GM23248 (cell line): ENCODE results near the gene SEL1L2. TPM values are rescaled to one million over a fixed set of nuclear protein-coding genes. Genes with fewer than 3 reads are reported as not detected.

Experiments
- DNase-seq: peaks from one replicate; pipeline ENCODE4 v3.0.0-alpha.2; 2015
- H2AFZ ChIP-seq: fragments of 200-600 bp; sonication (generic); 2 replicates; pipeline ENCODE4 v1.6.1; 2016; ENCODE audit warnings: antibody characterized with exemption
- H3F3A ChIP-seq: fragments of 200-600 bp; sonication (generic); 2 replicates; pipeline ENCODE4 v1.6.1; 2016; ENCODE audit warnings: mild to moderate bottlenecking, antibody characterized with exemption, mixed run types; ENCODE audit not compliant: insufficient read depth
- H3K27ac ChIP-seq: fragments of 200-600 bp; sonication (generic); 2 replicates; pipeline ENCODE4 v1.5.1; 2016; ENCODE audit warnings: mild to moderate bottlenecking
- H3K27me3 ChIP-seq: fragments of 200-600 bp; sonication (generic); replicated peaks from 2 replicates; pipeline ENCODE4 v1.6.1; 2016; ENCODE audit warnings: mild to moderate bottlenecking; ENCODE audit not compliant: insufficient read depth
- H3K36me3 ChIP-seq: fragments of 200-600 bp; sonication (generic); 2 replicates; pipeline ENCODE4 v1.6.1; 2016; ENCODE audit warnings: low read depth, mild to moderate bottlenecking
- H3K4me1 ChIP-seq: fragments of 200-600 bp; sonication (generic); 2 replicates; pipeline ENCODE4 v1.6.1; 2016; ENCODE audit warnings: mild to moderate bottlenecking; ENCODE audit not compliant: insufficient read depth
- H3K4me2 ChIP-seq: fragments of 200-600 bp; sonication (generic); one replicate; pipeline ENCODE4 v1.6.1; 2016; ENCODE audit warnings: mild to moderate bottlenecking; ENCODE audit not compliant: unreplicated experiment
- H3K4me3 ChIP-seq: fragments of 200-600 bp; sonication (generic); 2 replicates; pipeline ENCODE4 v1.5.1; 2016; ENCODE audit warnings: mild to moderate bottlenecking
- H3K79me2 ChIP-seq: fragments of 200-600 bp; sonication (generic); 2 replicates; pipeline ENCODE4 v1.6.1; 2016; ENCODE audit warnings: mild to moderate bottlenecking; ENCODE audit not compliant: insufficient read depth
- H3K9ac ChIP-seq: fragments of 200-600 bp; sonication (generic); 2 replicates; pipeline ENCODE4 v1.6.1; 2016; ENCODE audit warnings: mild to moderate bottlenecking
- H3K9me2 ChIP-seq: fragments of 200-600 bp; sonication (generic); 2 replicates; pipeline ENCODE4 v1.6.1; 2016; ENCODE audit warnings: mixed run types, mild to moderate bottlenecking, moderate library complexity; ENCODE audit not compliant: insufficient read depth
- H3K9me3 ChIP-seq: fragments of 200-600 bp; sonication (generic); one replicate; pipeline ENCODE4 v1.6.1; 2017; ENCODE audit warnings: low read depth
- H4K20me1 ChIP-seq: fragments of 200-600 bp; sonication (generic); 2 replicates; pipeline ENCODE4 v1.6.0; 2016; ENCODE audit not compliant: insufficient read depth
- EZH2 ChIP-seq: fragments of 200-600 bp; sonication (generic); IDR thresholded peaks from 2 replicates; pipeline ENCODE4 v1.6.1; 2018; ENCODE audit warnings: antibody characterized with exemption, mild to moderate bottlenecking; ENCODE audit not compliant: insufficient read depth, poor library complexity, severe bottlenecking
- EZH2phosphoT487 ChIP-seq: fragments of 200-600 bp; sonication (generic); IDR thresholded peaks from 2 replicates; pipeline ENCODE4 v1.6.1; 2018; ENCODE audit warnings: antibody characterized with exemption, moderate library complexity, mild to moderate bottlenecking, low read depth; ENCODE audit not compliant: insufficient read depth
- WGBS, 2 experiments: methylation state at CpG; one replicate each; pipeline ENCODE4 v1.1.6; 2015 to 2017; ENCODE audit warnings: low lambda C conversion rate in 2 of 2, low coverage in 1 of 2; ENCODE audit errors: missing lambda C conversion rate in 2 of 2; 5-methylcytosine and 5-hydroxymethylcytosine counted together
- in situ Hi-C: fragments of 300-500 bp; cut with MboI; formaldehyde crosslinking; loops from 2 replicates; pipeline ENCODE4 v1.15.0; 2020
- polyA plus RNA-seq: library from polyadenylated mRNA; unstranded; fragments of >200 nt; fragmentation: Nextera tagmentation; extraction: Ambion mirVana; gene quantifications from 2 replicates; pipeline ENCODE4 v1.2.1, GENCODE V29; 2016
- total RNA-seq: library from RNA; depleted of rRNA; stranded (reverse); fragments of >200 nt; shearing (Covaris generic); gene quantifications from 2 replicates; pipeline ENCODE4 v1.2.3, GENCODE V29; 2014

SEL1L2 gene
- total and polyA plus RNA-seq, 2 experiments from 2014 or later: 0.73 TPM; not detected in 1

GRCh38 chr20:13877793-13878192, 112.6 kb downstream of the SEL1L2 start:
- Histone ChIP-seq H3K79me2 (no peaks in the 10 kb centered on the region), H3K4me1 (no peaks in the 10 kb centered on the region), H3K27ac (no peak overlapping the region), H3K4me3 (no peak overlapping the region), H3F3A (peaks cover 4% of the 10 kb centered on the region; the same call in 1 of the 2 replicates), H3K27me3 (no peaks in the 10 kb centered on the region), H4K20me1 (no peaks in the 10 kb centered on the region), H3K4me2 (no peak overlapping the region), H3K36me3 (no peaks in the 10 kb centered on the region), H3K9me3 (no peaks in the 10 kb centered on the region), H2AFZ (peak overlapping the region; percentile 61), H3K9me2 (no peaks in the 10 kb centered on the region), H3K9ac (no peak overlapping the region)
- TF ChIP-seq EZH2phosphoT487: no peak
- TF ChIP-seq EZH2: no peak
- 6 to 16% methylated on average over 4 of the region's 4 CpGs for WGBS, 2 experiments
- in situ Hi-C loops: no loop called here
- no peak for DNase-seq

- WGBS, 2 experiments: 96 to 100% methylated on average over 3 of the region's 3 CpGs
- H3K9me3 ChIP-seq: no peaks in the 10 kb centered on the region
- H3K9ac ChIP-seq: no peak overlapping the region
- in situ Hi-C loops: no loop called here
- H3K79me2 ChIP-seq: no peaks in the 10 kb centered on the region
- no peaks in the 10 kb centered on the region for H3K27me3 ChIP-seq
- TF ChIP-seq EZH2phosphoT487: no peak
- no peak for TF ChIP-seq EZH2
- no peaks in the 10 kb centered on the region for H3K36me3 ChIP-seq
- H3K9me2 ChIP-seq: no peaks in the 10 kb centered on the region
- H3K4me2 ChIP-seq: no peak overlapping the region
- DNase-seq: no peak
- H3F3A ChIP-seq: peaks cover 4% of the 10 kb centered on the region; the same call in 1 of the 2 replicates
- no peaks in the 10 kb centered on the region for H3K4me1 ChIP-seq
- H3K27ac ChIP-seq: no peak overlapping the region
- H4K20me1 ChIP-seq: no peaks in the 10 kb centered on the region
- peak overlapping the region; percentile 38; the same call in 1 of the 2 replicates for H2AFZ ChIP-seq
- H3K4me3 ChIP-seq: no peak overlapping the region
These were observed 115.1 kb downstream of the SEL1L2 start for GRCh38 chr20:13875265-13875811.

GRCh38 chr20:13874394-13875157, 115.8 kb downstream of the SEL1L2 start:
- no peaks in the 10 kb centered on the region for H3K27me3 ChIP-seq
- no peaks in the 10 kb centered on the region for H3K4me1 ChIP-seq
- no peak overlapping the region for H3K9ac ChIP-seq
- H2AFZ ChIP-seq: 0 out of 2 replicates have a peak overlapping the region, but pooled peaks have one; percentile 41
- H3F3A ChIP-seq: peaks cover 4% of the 10 kb centered on the region; the same call in 1 of the 2 replicates
- in situ Hi-C loops: no loop called here
- 84 to 85% methylated on average over 10 of the region's 10 CpGs for WGBS, 2 experiments
- no peaks in the 10 kb centered on the region for H4K20me1 ChIP-seq
- DNase-seq: no peak
- no peak overlapping the region for H3K4me2 ChIP-seq
- no peaks in the 10 kb centered on the region for H3K9me3 ChIP-seq
- no peak overlapping the region for H3K27ac ChIP-seq
- no peaks in the 10 kb centered on the region for H3K79me2 ChIP-seq
- H3K4me3 ChIP-seq: no peak overlapping the region
- H3K36me3 ChIP-seq: no peaks in the 10 kb centered on the region
- no peaks in the 10 kb centered on the region for H3K9me2 ChIP-seq
- TF ChIP-seq EZH2: no peak
- TF ChIP-seq EZH2phosphoT487: no peak

- no peak overlapping the region for H3K4me2 ChIP-seq
- no peaks in the 10 kb centered on the region for H3K79me2 ChIP-seq
- H4K20me1 ChIP-seq: no peaks in the 10 kb centered on the region
- H3K9ac ChIP-seq: no peak overlapping the region
- 87 to 97% methylated on average over 5 of the region's 5 CpGs for WGBS, 2 experiments
- no peaks in the 10 kb centered on the region for H3K9me2 ChIP-seq
- H2AFZ ChIP-seq: no peak overlapping the region
- H3K4me1 ChIP-seq: 0 out of 2 replicates have a peak, but pooled peaks cover under 1% of the 10 kb centered on the region
- in situ Hi-C loops: no loop called here
- H3F3A ChIP-seq: peaks cover 4% of the 10 kb centered on the region; the same call in 1 of the 2 replicates
- H3K4me3 ChIP-seq: no peak overlapping the region
- H3K9me3 ChIP-seq: no peaks in the 10 kb centered on the region
- no peak for DNase-seq
- no peak overlapping the region for H3K27ac ChIP-seq
- TF ChIP-seq EZH2phosphoT487 (no peak), EZH2 (no peak)
- no peaks in the 10 kb centered on the region for H3K36me3 ChIP-seq
- H3K27me3 ChIP-seq: no peaks in the 10 kb centered on the region
These were observed 116.6 kb downstream of the SEL1L2 start for GRCh38 chr20:13873831-13874230.
